GM23248 (cell line): ENCODE measurements around the gene PKIB.

Experiments used
- EZH2 ChIP-seq: fragments of 200-600 bp; sonication (generic); IDR thresholded peaks from 2 replicates; pipeline ENCODE4 v1.6.1; 2018; ENCODE audit warnings: antibody characterized with exemption, mild to moderate bottlenecking; ENCODE audit not compliant: insufficient read depth, poor library complexity, severe bottlenecking
- EZH2phosphoT487 ChIP-seq: fragments of 200-600 bp; sonication (generic); IDR thresholded peaks from 2 replicates; pipeline ENCODE4 v1.6.1; 2018; ENCODE audit warnings: antibody characterized with exemption, moderate library complexity, mild to moderate bottlenecking, low read depth; ENCODE audit not compliant: insufficient read depth

DNA sequence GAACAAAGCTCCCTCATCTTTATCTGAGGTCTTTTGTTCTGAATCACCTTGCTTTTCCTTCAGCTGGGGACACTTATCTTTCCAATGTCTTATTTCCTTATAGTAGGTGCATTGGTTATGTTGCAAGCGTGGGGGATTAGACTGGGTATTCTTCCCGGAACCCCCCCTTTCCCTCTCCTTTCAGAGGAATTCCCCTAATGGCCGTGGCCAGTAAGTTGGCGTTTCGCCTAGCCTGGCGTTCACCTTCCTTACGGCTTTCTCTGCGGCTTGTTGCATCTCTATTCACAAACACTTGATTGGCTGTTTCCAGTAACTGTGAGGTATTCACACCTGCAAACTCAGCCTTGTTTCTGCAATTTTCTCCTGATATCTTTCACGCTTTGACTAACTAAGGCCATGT is 136.5 kb downstream of the PKIB start:
- TF ChIP-seq EZH2phosphoT487 (no peak), EZH2 (no peak)
